HG03439 (cell line): ENCODE measurements around the gene MXRA7.

Experiments
- ATAC-seq: cut with Tn5 transposase; IDR thresholded peaks from one replicate; pipeline ENCODE4 v1.9.1; 2021; ENCODE audit warnings: mild to moderate bottlenecking, moderate library complexity; ENCODE audit not compliant: unreplicated experiment

Gene MXRA7

DNA sequence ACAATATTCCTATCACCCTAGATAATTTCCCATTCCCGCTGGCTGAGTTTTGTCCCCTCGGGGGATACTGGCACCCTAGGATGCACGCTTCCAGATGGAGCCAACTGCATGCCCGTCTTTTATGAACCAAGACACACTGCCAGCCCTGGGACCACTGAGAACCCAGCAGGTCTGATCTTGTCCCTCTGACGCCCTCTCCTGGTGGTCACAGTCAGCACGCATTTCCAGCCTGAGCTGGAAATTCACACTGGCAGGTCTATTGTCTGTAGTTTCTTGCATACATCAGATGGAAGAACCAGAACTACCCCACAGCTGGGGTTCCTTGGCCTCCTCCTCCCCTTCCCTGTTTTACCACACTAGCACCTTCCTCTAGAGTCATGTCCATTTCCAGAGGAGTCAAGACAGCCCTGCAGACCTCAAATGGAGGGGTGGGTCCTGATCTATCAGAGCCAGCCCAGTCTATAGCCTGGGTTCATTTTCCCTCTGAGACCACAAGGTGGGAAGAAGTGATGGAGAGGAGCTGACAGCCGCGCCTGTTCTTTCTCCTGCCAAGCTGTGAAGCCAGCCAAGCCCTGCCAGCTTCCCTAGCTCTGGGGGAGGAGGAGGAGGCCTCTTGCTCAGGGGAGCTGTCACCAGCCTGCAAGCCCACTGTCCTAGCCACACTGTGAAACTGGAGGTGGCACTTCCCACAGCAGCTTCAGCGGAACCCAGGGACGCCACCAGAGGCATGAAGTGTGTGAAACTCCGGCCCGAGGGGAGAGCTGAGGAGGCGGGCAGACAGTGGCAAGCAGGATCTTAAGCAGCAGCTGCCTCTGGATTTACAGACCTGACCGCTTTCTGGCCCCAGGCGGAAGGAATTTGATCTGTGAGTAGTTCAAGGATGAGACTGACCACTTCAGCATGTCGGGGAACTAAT is 29.3 kb downstream of the MXRA7 start:
- ATAC-seq, result no peak

- ATAC-seq, result no peak
Observed at GRCh38 chr17:76679239-76679638, 31.5 kb downstream of the MXRA7 start.

DNA sequence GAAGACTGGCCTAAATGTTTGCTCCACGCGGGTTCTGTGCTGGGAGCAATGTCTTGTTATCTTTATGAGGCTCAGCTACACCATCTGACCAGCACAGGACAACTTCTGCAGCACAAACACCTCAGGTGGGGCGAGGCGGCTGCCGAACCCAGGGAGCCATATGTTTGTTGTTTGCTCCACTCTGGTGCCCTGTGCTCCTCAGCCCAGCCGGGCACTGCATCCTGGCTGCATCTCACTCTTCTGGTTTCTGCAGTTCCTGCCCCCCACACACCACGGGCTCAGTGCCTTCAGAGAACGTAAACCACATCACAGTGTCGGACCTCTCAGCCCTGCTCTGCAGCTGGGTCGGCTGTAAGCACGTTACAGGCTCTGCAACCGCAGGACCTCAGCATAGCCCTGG is 32.4 kb downstream of the MXRA7 start:
- ATAC-seq, result no peak

DNA sequence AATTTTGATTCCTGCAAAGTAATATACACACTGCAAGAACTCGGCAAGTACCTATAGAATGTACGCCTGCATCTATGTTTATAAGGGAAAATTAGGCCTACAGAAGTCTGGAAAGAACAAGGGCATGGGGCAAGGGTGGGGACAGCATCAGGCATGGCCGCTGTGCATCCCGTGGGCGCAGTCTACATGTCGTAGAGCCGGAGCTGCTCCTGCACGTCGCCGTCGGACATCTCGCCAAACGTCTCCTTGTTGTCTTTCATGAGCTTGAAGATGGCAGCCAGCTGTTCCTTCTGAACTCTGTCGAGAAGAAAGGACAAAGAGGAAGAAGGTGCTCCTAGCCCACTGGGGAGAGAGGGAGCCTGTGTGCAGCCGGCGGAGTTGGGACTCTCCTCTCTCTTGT is 33.4 kb downstream of the MXRA7 start:
- ATAC-seq, result no peak

- no peak for ATAC-seq
Observed at GRCh38 chr17:76676629-76677028, 34.1 kb downstream of the MXRA7 start.

DNA sequence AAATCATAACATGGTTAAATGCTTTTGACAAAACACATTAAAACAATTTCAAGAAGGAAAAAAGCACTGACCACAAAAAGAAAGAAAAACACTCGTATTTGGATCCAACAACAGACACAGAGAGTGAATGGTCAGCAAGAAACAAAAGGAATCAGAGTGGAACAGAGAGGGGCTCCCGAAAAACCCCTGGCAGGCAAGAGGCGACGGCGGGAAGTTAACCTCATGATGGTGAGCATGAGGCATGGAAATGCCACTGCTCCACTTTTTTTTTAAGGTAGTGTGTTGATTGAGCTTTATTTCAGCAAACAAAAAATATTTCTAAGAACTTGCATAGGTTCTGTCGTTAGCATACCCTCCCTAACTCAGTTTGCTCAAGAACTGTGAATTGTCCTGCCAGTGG is 35.1 kb downstream of the MXRA7 start:
- ATAC-seq, result no peak

- no peak for ATAC-seq
Observed at GRCh38 chr17:76674600-76674999, 36.2 kb downstream of the MXRA7 start.

DNA sequence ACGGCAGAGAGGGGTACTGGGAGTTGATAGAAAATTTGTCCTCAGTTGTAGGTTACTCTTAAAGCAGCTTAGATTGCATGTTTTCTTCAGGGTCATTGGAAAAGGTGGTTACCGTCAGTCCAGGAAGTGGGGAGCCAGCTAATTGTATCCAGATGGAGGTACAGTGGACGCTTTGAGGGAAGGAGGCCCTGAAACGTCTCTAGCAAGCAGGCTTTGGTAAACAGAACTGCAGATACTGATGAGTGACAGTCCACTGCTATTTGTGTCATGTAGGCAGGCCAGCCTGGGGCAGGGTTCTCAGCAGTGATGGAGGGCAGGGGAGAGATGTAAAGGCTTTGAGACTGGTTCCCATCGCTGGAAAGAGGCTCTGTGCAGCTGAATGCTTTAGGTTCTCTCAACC is 37.0 kb downstream of the MXRA7 start:
- ATAC-seq, result no peak

- no peak for ATAC-seq
Observed at GRCh38 chr17:76672892-76673291, 37.9 kb downstream of the MXRA7 start.

DNA sequence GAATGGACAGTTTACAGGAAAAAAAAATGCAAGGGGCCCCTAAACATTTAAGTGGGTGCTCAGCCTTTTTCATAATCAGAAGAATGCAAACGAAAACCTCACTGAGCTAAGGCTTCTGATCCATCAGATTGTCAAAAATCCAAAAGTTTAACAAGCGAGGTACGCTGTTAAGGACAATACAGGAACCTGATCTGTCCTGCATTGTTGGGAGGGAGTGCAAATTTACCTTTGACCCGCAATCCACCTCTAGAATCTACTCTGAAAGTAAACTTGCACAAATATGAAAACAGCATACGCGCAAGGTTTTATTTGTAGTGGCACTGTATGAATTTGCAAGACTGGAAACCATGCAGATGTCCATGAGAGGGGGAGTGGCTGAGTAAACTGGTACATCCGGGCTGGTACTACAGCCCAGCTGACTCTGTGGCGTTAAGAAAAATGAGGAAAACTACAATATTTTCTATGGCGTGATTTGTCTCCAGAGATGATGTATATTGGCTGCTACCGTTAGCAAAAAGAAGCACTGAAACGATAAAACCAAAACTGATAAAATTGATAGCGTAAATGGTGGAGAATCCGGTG is 38.4 kb downstream of the MXRA7 start:
- no peak for ATAC-seq

- peak; percentile 11 for ATAC-seq
Observed at GRCh38 chr17:76671912-76672262, 38.9 kb downstream of the MXRA7 start.

GRCh38 chr17:76671123-76671911 is 39.4 kb downstream of the MXRA7 start:
- peak; percentile 96 for ATAC-seq

GRCh38 chr17:76670718-76671122 is 40.0 kb downstream of the MXRA7 start:
- no peak for ATAC-seq

DNA sequence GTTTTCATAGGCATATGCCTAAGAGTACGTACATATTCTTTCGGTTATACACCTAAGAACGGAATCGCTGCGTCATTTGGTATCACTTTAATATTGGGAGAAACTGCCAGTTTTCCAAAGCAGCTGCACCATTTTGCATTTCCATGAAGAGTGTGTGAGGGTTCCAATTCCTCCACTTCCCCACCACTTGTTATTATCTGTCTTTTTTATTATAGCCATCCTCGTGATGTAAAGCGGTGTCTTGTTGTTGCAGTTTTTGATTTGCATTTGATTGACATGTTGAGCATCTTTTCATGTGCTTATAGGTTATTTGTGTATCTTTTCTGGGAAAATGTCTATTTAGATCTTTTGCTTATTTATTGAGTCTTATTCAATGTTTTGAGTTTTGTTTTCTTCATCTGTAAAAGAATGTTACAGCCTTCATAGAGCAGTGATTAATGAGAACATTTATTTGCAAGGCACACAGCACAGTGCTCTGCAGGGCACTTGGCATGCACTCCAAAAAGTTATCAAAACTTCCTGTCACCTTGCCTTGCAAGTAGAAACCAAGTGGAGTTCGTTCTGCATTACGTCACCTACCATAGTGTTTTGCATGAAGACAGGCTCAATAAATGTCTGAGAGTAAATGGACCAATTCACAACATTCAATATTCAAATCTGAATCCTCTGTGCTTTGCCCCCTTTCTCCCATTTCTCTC is 40.6 kb downstream of the MXRA7 start:
- no peak for ATAC-seq

GRCh38 chr17:76667786-76668453 is 42.8 kb downstream of the MXRA7 start:
- ATAC-seq, result no peak

GRCh38 chr17:76667491-76667755 is 43.3 kb downstream of the MXRA7 start:
- no peak for ATAC-seq

GRCh38 chr17:76660656-76661042 is 50.1 kb downstream of the MXRA7 start:
- ATAC-seq, result no peak

DNA sequence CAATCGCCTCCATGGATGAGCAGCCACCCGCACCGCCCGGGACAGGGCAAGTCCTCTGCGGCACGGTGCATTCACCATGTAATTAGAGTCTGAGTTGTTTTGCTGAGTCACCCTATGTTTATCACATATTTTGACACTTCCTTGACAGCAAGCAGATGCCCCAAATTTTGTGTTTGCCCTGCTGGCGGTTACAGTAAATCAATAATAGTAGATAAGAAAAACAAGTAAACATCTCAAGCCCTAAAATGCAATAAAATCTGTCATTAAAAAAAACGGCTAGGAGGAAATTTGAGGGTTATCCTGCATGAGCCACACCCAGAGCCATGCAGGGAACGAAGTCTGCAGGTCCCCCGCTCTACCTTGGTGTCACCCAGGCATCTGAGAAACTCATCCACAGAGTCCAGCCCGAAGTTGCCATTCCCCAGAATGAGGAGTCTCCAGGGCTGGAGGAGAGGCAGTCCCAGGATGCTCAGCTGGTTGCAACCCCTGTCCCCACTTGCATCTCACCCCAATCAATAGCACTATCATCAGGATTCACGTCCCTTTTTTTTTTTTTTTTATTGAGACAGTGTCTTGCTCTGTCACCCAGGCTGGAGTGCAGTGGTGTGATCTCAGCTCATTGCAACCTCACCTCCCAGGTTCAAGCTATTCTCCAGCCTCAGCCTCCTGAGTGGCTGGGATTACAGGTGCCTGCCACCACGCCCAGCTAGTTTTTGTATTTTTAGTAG is 50.7 kb downstream of the MXRA7 start:
- ATAC-seq, result no peak

DNA sequence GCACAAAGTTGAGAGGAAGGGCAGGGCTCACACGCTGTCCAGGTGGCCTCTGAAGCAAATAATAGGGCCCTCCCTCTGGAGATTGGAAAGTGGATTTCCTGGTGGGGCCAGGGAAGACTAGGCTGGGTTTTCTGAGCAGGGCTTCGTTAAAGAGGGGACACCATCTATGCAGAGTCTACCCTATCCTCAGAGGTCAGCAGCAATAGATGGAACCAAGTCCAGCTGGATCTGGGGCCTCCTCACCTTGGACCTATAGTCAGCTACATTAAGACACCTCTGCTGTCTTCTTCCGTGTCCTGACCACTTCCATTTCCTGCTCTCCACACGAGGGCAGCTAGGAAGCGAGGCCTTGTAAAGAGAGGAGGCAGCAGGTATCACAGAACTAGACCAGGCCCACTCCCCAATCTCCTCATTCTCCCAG is 52.5 kb downstream of the MXRA7 start:
- no peak for ATAC-seq

DNA sequence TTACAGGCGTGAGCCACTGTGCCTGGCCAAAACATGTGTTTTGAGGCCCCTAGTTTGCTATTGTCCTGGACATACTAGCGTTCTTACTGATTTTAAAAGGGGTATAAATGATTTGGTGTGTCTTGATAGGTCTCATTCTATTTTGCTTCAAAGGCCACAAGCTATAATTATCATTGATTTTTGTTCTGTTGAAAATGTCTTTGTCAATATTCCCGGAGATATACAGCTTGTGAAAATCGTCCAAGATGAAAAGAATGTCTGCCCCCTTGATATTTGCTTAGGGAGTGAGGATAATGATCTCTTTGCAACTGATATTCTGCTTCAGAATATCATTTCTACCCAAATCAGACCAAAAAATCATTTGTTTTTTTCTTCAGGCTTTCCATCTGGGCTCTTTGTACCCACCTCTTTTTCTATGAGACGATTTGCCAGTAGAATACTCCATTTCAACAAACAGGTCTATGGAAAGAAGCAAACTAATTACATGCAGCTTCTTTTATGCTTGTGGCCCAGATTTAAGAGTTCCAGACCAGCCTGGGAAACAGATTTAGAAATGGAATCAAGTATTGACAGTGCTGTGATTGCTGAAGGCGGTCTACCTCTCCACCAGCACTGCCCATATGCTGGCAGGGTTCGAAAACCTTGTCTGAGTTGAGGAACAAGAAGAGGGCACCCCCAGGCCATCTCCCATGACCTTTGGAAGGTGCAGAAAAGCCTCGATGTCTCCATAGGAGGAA is 53.1 kb downstream of the MXRA7 start:
- ATAC-seq, result no peak
